Large intestine (tissue), 3 donors: ENCODE data around the gene ADGRD2. TPM values are rescaled to one million over a fixed set of nuclear protein-coding genes. Genes with fewer than 3 reads are reported as not detected.

ENCODE experiments used
- DNase-seq, 2 donors: peaks; one replicate each; pipeline versions ENCODE4 v3.0.0 to v3.0.0-alpha.2; 2013
- H3K27ac ChIP-seq: one replicate; pipeline ENCODE4 v1.5.1; 2013; ENCODE audit warnings: low read length
- H3K27me3 ChIP-seq: 2 replicates; pipeline ENCODE4 v1.6.1; 2013; ENCODE audit warnings: low read length; ENCODE audit not compliant: control insufficient read depth, insufficient read depth
- H3K36me3 ChIP-seq: 2 replicates; pipeline ENCODE4 v1.6.1; 2013; ENCODE audit warnings: low read length; ENCODE audit not compliant: control insufficient read depth, insufficient read depth
- H3K4me1 ChIP-seq: one replicate; pipeline ENCODE4 v1.6.1; 2013; ENCODE audit warnings: low read length; ENCODE audit not compliant: control insufficient read depth, insufficient read depth
- H3K4me3 ChIP-seq: one replicate; pipeline ENCODE4 v1.5.1; 2013; ENCODE audit warnings: low read length
- H3K9me3 ChIP-seq: one replicate; pipeline ENCODE4 v1.6.1; 2013; ENCODE audit warnings: mild to moderate bottlenecking, low read depth, low read length, moderate library complexity; ENCODE audit not compliant: control insufficient read depth
- WGBS: methylation state at CpG from one replicate; pipeline ENCODE4 v1.1.5; 2013; ENCODE audit warnings: low lambda C conversion rate; ENCODE audit not compliant: insufficient coverage; 5-methylcytosine and 5-hydroxymethylcytosine counted together
- polyA plus RNA-seq: library from polyadenylated mRNA; unstranded; fragments of 120-200 nt; gene quantifications from one replicate; pipeline ENCODE4 v1.2.1, GENCODE V29; 2013

Gene ADGRD2
- polyA plus RNA-seq, 1 donor: not detected

GRCh38 chr9:124507880-124508423, 57.7 kb downstream of the ADGRD2 start:
- no CpG with 5 or more reads among the region's 11 CpGs for WGBS
- Histone ChIP-seq H3K4me1 (peaks cover 9% of the 10 kb centered on the region), H3K4me3 (no peak overlapping the region), H3K27me3 (peaks cover 54% of the 10 kb centered on the region), H3K36me3 (no peaks in the 10 kb centered on the region), H3K9me3 (peaks cover 12% of the 10 kb centered on the region), H3K27ac (no peak overlapping the region)
- no peak for DNase-seq

GRCh38 chr9:124510650-124511425, 60.6 kb downstream of the ADGRD2 start:
- Histone ChIP-seq H3K36me3 (no peaks in the 10 kb centered on the region), H3K9me3 (no peaks in the 10 kb centered on the region), H3K4me3 (no peak overlapping the region), H3K27ac (no peak overlapping the region), H3K27me3 (peaks cover 34% of the 10 kb centered on the region), H3K4me1 (peaks cover 9% of the 10 kb centered on the region)
- no peak for DNase-seq
- 80% methylated on average over 1 of the region's 9 CpGs for WGBS

- H3K36me3 ChIP-seq: no peaks in the 10 kb centered on the region
- H3K9me3 ChIP-seq: no peaks in the 10 kb centered on the region
- no peak overlapping the region for H3K4me3 ChIP-seq
- peaks cover 9% of the 10 kb centered on the region for H3K4me1 ChIP-seq
- no CpG with 5 or more reads among the region's 6 CpGs for WGBS
- no peak for DNase-seq
- peaks cover 28% of the 10 kb centered on the region for H3K27me3 ChIP-seq
- H3K27ac ChIP-seq: no peak overlapping the region
Measured at GRCh38 chr9:124511426-124511840, 61.2 kb downstream of the ADGRD2 start.

- H3K4me1 ChIP-seq: peaks cover 9% of the 10 kb centered on the region
- no peak for DNase-seq
- 46% methylated on average over 5 of the region's 23 CpGs for WGBS
- no peaks in the 10 kb centered on the region for H3K36me3 ChIP-seq
- no peak overlapping the region for H3K27ac ChIP-seq
- H3K4me3 ChIP-seq: no peak overlapping the region
- no peaks in the 10 kb centered on the region for H3K9me3 ChIP-seq
- H3K27me3 ChIP-seq: peaks cover 21% of the 10 kb centered on the region
Measured at GRCh38 chr9:124511891-124512805, 61.9 kb downstream of the ADGRD2 start.

- peaks cover 9% of the 10 kb centered on the region for H3K4me1 ChIP-seq
- no peaks in the 10 kb centered on the region for H3K9me3 ChIP-seq
- WGBS: no CpG with 5 or more reads among the region's 9 CpGs
- no peak overlapping the region for H3K27ac ChIP-seq
- no peak overlapping the region for H3K4me3 ChIP-seq
- no peak for DNase-seq
- peaks cover 16% of the 10 kb centered on the region for H3K27me3 ChIP-seq
- no peaks in the 10 kb centered on the region for H3K36me3 ChIP-seq
Measured at GRCh38 chr9:124512806-124513204, 62.6 kb downstream of the ADGRD2 start.

- Histone ChIP-seq H3K27ac (no peak overlapping the region), H3K36me3 (no peaks in the 10 kb centered on the region), H3K9me3 (no peaks in the 10 kb centered on the region), H3K27me3 (peaks cover 16% of the 10 kb centered on the region), H3K4me3 (no peak overlapping the region), H3K4me1 (peaks cover 9% of the 10 kb centered on the region)
- WGBS: no CpG with 5 or more reads among the region's 5 CpGs
- no peak for DNase-seq
Measured at GRCh38 chr9:124513376-124513994, 63.2 kb downstream of the ADGRD2 start.

- Histone ChIP-seq H3K36me3 (peaks cover 2% of the 10 kb centered on the region), H3K4me1 (peaks cover 9% of the 10 kb centered on the region), H3K4me3 (no peak overlapping the region), H3K9me3 (no peaks in the 10 kb centered on the region), H3K27me3 (peaks cover 16% of the 10 kb centered on the region), H3K27ac (no peak overlapping the region)
- no peak for DNase-seq
- WGBS: no CpG with 5 or more reads among the region's 4 CpGs
Measured at GRCh38 chr9:124514125-124514524, 63.9 kb downstream of the ADGRD2 start.

GRCh38 chr9:124514874-124515273, 64.6 kb downstream of the ADGRD2 start:
- peaks cover 16% of the 10 kb centered on the region for H3K27me3 ChIP-seq
- H3K27ac ChIP-seq: no peak overlapping the region
- no peaks in the 10 kb centered on the region for H3K9me3 ChIP-seq
- no CpG with 5 or more reads among the region's 5 CpGs for WGBS
- H3K36me3 ChIP-seq: peaks cover 2% of the 10 kb centered on the region
- no peak for DNase-seq
- H3K4me1 ChIP-seq: peaks cover 9% of the 10 kb centered on the region
- H3K4me3 ChIP-seq: no peak overlapping the region

GRCh38 chr9:124517600-124517999, 67.3 kb downstream of the ADGRD2 start:
- Histone ChIP-seq H3K9me3 (no peaks in the 10 kb centered on the region), H3K36me3 (peaks cover 5% of the 10 kb centered on the region), H3K4me1 (peaks cover 3% of the 10 kb centered on the region), H3K4me3 (no peak overlapping the region), H3K27me3 (peaks cover 6% of the 10 kb centered on the region), H3K27ac (no peak overlapping the region)
- DNase-seq: no peak
- 71% methylated on average over 2 of the region's 5 CpGs for WGBS

- no peaks in the 10 kb centered on the region for H3K4me1 ChIP-seq
- no peaks in the 10 kb centered on the region for H3K9me3 ChIP-seq
- WGBS: no CpG with 5 or more reads among the region's 7 CpGs
Measured at GRCh38 chr9:124518116-124518515, 67.9 kb downstream of the ADGRD2 start.

More at GRCh38 chr9:124518116-124518515, 67.9 kb downstream of the ADGRD2 start:
- H3K4me3 ChIP-seq: no peak overlapping the region
- peaks cover 3% of the 10 kb centered on the region for H3K27me3 ChIP-seq
- no peak for DNase-seq
- H3K36me3 ChIP-seq: peaks cover 5% of the 10 kb centered on the region
- no peak overlapping the region for H3K27ac ChIP-seq
